HCT116 (cell line): ENCODE data around the gene CIAO1. TPM values are rescaled to one million over a fixed set of nuclear protein-coding genes. Genes with fewer than 3 reads are reported as not detected.

Source experiments
- ATAC-seq: fragments of 200-7000 bp; cut with Tn5 transposase; 2 replicates; pipeline ENCODE4 v1.9.1; 2020; ENCODE audit warnings: mild to moderate bottlenecking, moderate library complexity
- BruUV-seq: library from RNA; stranded (reverse); fragments of 400-500 nt; replicated peaks from 2 replicates; lab custom pipeline; 2021; lab: Mats Ljungman, UMichigan
- CTCF ChIA-PET: fragments of 300-600 bp; sonication (Branson Sonifier 250); formaldehyde crosslinking; loops from one replicate; lab custom pipeline; 2021; ENCODE audit warnings: antibody characterized with exemption; lab: Charles Lee
- POLR2A ChIA-PET: fragments of 300-600, 350-600 bp; sonication (Branson Sonifier 250); formaldehyde crosslinking; loops from one replicate; lab custom pipeline; 2021; ENCODE audit warnings: antibody characterized with exemption; lab: Charles Lee
- RAD21 ChIA-PET, 2 experiments: fragments of 300-600 bp; sonication (Branson Sonifier 250); formaldehyde crosslinking; loops; one replicate each; lab custom pipeline; 2023; ENCODE audit warnings: low total read pairs in 2 of 2; ENCODE audit not compliant: uncharacterized antibody in 2 of 2, unreplicated experiment in 2 of 2, low non-redundant PET in 1 of 2; lab: Charles Lee
- DNase-seq: peaks from one replicate; pipeline ENCODE4 v3.0.0-alpha.2; 2010; ENCODE audit warnings: low read depth, low spot score
- H2AFZ ChIP-seq: fragments of 200-600 bp; shearing (Covaris generic), sonication (generic); 2 replicates; pipeline ENCODE4 v1.6.1; 2017; ENCODE audit warnings: low read depth, mixed run types, mixed read lengths, antibody characterized with exemption, low read length; ENCODE audit not compliant: poor library complexity, severe bottlenecking
- H3K27ac ChIP-seq: 2 replicates; pipeline ENCODE4 v1.5.1; 2012; ENCODE audit warnings: low read depth, low read length
- H3K27me3 ChIP-seq: fragments of 200-600 bp; sonication (generic); 2 replicates; pipeline ENCODE4 v1.6.1; 2016; ENCODE audit warnings: mixed run types, low read length, mixed read lengths; ENCODE audit not compliant: insufficient read depth
- H3K36me3 ChIP-seq, 2 experiments: fragments of 200-500 bp in 1 of 2; fragments of 200-600 bp in 1 of 2; sonication (Bioruptor generic) in 1 of 2; sonication (generic) in 1 of 2; 2 replicates each; pipeline versions ENCODE4 v1.5.1 to v1.6.1; 2014 to 2016; ENCODE audit warnings: low read length in 2 of 2, inconsistent platforms in 1 of 2, mixed read lengths in 1 of 2, mixed run types in 1 of 2; ENCODE audit not compliant: insufficient read depth in 2 of 2, control insufficient read depth in 1 of 2
- H3K4me1 ChIP-seq, 2 experiments: fragments of 200-600 bp in 1 of 2; sonication (generic) in 1 of 2; 2 replicates each; pipeline versions ENCODE4 v1.5.1 to v1.6.1; 2012 to 2017; ENCODE audit warnings: low read length in 2 of 2, inconsistent platforms in 1 of 2, mild to moderate bottlenecking in 1 of 2, mixed read lengths in 1 of 2, mixed run types in 1 of 2, moderate library complexity in 1 of 2; ENCODE audit not compliant: insufficient read depth in 2 of 2, control insufficient read depth in 1 of 2
- H3K4me2 ChIP-seq: fragments of 200-600 bp; sonication (generic); 2 replicates; pipeline ENCODE4 v1.6.1; 2017; ENCODE audit warnings: mixed run types, low read length, mixed read lengths
- H3K4me3 ChIP-seq, 2 experiments: fragments of 200-600 bp in 1 of 2; sonication (generic) in 1 of 2; replicated peaks in 1 of 2; 2 replicates each; pipeline ENCODE4 v1.5.1; 2011 to 2016; ENCODE audit warnings: low read length in 2 of 2, control low read depth in 1 of 2, low read depth in 1 of 2, mild to moderate bottlenecking in 1 of 2, mixed read lengths in 1 of 2, mixed run types in 1 of 2
- H3K79me2 ChIP-seq: fragments of 200-600 bp; sonication (generic); 2 replicates; pipeline ENCODE4 v1.6.1; 2017; ENCODE audit warnings: mild to moderate bottlenecking, mixed run types, low read length, moderate library complexity, mixed read lengths; ENCODE audit not compliant: insufficient read depth
- H3K9ac ChIP-seq: fragments of 200-600 bp; sonication (generic); 2 replicates; pipeline ENCODE4 v1.6.1; 2016; ENCODE audit warnings: low read length, mixed read lengths
- H3K9me2 ChIP-seq: fragments of 200-600 bp; sonication (generic), shearing (Covaris generic); 2 replicates; pipeline ENCODE4 v1.6.1; 2017; ENCODE audit warnings: mixed run types, mild to moderate bottlenecking, moderate library complexity; ENCODE audit not compliant: insufficient read depth
- H3K9me3 ChIP-seq, 2 experiments: fragments of 200-500 bp in 1 of 2; fragments of 200-600 bp in 1 of 2; sonication (Bioruptor generic) in 1 of 2; sonication (generic) in 1 of 2; 2 replicates each; pipeline ENCODE4 v1.6.1; 2014 to 2017; ENCODE audit warnings: low read length in 2 of 2, mixed read lengths in 2 of 2, inconsistent platforms in 1 of 2, low read depth in 1 of 2, mild to moderate bottlenecking in 1 of 2, mixed run types in 1 of 2, moderate library complexity in 1 of 2; ENCODE audit not compliant: control insufficient read depth in 1 of 2, insufficient read depth in 1 of 2
- H4K20me1 ChIP-seq: fragments of 200-600 bp; sonication (generic), shearing (Covaris generic); 2 replicates; pipeline ENCODE4 v1.6.1; 2017; ENCODE audit warnings: mixed run types, mild to moderate bottlenecking, moderate library complexity; ENCODE audit not compliant: insufficient read depth
- CEBPB ChIP-seq: IDR thresholded peaks from 2 replicates; pipeline ENCODE4 v1.6.1; 2012; ENCODE audit warnings: low read depth
- CTCF ChIP-seq, 3 experiments: fragments of 200-600 bp in 1 of 3; sonication (generic) in 1 of 3; IDR thresholded peaks in 2 of 3; conservative IDR thresholded peaks in 1 of 3; 2 replicates each; pipeline ENCODE4 v1.5.1; 2012 to 2017; ENCODE audit warnings: low read depth in 2 of 3, low read length in 2 of 3, antibody characterized with exemption in 1 of 3, borderline replicate concordance in 1 of 3, control low read depth in 1 of 3, mild to moderate bottlenecking in 1 of 3, mixed read lengths in 1 of 3, mixed run types in 1 of 3, moderate library complexity in 1 of 3; ENCODE audit not compliant: insufficient read depth in 1 of 3
- EGR1 ChIP-seq: IDR thresholded peaks from 2 replicates; pipeline ENCODE4 v1.6.1; 2012; ENCODE audit warnings: low read depth
- EZH2 ChIP-seq: fragments of 200-600 bp; sonication (generic); IDR thresholded peaks from 2 replicates; pipeline ENCODE4 v1.6.1; 2017; ENCODE audit warnings: antibody characterized with exemption, mixed run types
- POLR2A ChIP-seq: IDR thresholded peaks from 2 replicates; pipeline ENCODE4 v1.7.0; 2011; ENCODE audit warnings: borderline replicate concordance; ENCODE audit not compliant: insufficient read depth, insufficient read length; ENCODE audit errors: extremely low read depth
- SIN3A ChIP-seq: IDR thresholded peaks from 2 replicates; pipeline ENCODE4 v1.6.1; 2012; ENCODE audit warnings: low read depth
- YY1 ChIP-seq: IDR thresholded peaks from 2 replicates; pipeline ENCODE4 v1.6.1; 2011; ENCODE audit warnings: low read length, low read depth, moderate library complexity, mild to moderate bottlenecking; ENCODE audit not compliant: insufficient replicate concordance; ENCODE audit errors: extremely low read depth
- intact Hi-C: fragments of 100-400 bp; cut with micrococcal nuclease; formaldehyde crosslinking; loops from 2 replicates; pipeline ENCODE4 v1.10.0; 2022
- total RNA-seq: library from RNA; stranded (reverse); gene quantifications from one replicate; pipeline ENCODE4 v1.2.1, GENCODE V29; 2021; ENCODE audit not compliant: unreplicated experiment

The CIAO1 gene
- total RNA-seq, 1 experiment from 2014 or later: 76.8 TPM

GRCh38 chr2:96250188-96250587 lies 15.8 kb upstream of the CIAO1 start:
- ChIA-PET CTCF (no interaction called here), RAD21 (no interaction called here), POLR2A (interaction anchor here (1.8 kb wide), 1 partner anchor 10 kb away, joined by 5 read pairs; no protein-coding TSS in a partner anchor)
- BruUV-seq: no TSS peak
- no peak for DNase-seq
- H2AFZ ChIP-seq: no peak overlapping the region
- H3K9me2 ChIP-seq: no peaks in the 10 kb centered on the region
- intact Hi-C loops: no loop called here
- no peaks in the 10 kb centered on the region for H4K20me1 ChIP-seq
- ATAC-seq: no peak
- H3K79me2 ChIP-seq: no peaks in the 10 kb centered on the region
- peaks cover 8 to 14% of the 10 kb centered on the region in 2 experiments; a peak in 3 of 4 replicates for H3K36me3 ChIP-seq
- H3K4me3 ChIP-seq: no peak overlapping the region
- no peak for TF ChIP-seq CTCF (IDR thresholded peaks at IDR 0.05 in 2 of 3, conservative IDR thresholded peaks at IDR 0.05 in 1 of 3; ENCODE audit: borderline replicate concordance in 1 of 3, insufficient read depth in 1 of 3, low read depth in 2 of 3, low read length in 2 of 3)
- TF ChIP-seq POLR2A: no peak
- TF ChIP-seq YY1: no peak
- TF ChIP-seq EGR1: no peak
- no peak for TF ChIP-seq EZH2
- no peak for TF ChIP-seq CEBPB
- no peak for TF ChIP-seq SIN3A
- peaks cover 3 to 15% of the 10 kb centered on the region in 2 experiments; a peak in 3 of 4 replicates for H3K4me1 ChIP-seq
- no peak overlapping the region for H3K4me2 ChIP-seq
- H3K27me3 ChIP-seq: no peaks in the 10 kb centered on the region
- H3K9me3 ChIP-seq: no peaks in the 10 kb centered on the region
- no peak overlapping the region for H3K9ac ChIP-seq
- no peak overlapping the region for H3K27ac ChIP-seq
